Renal cortical epithelial cell (primary cell): ENCODE measurements around the gene IP6K3. TPM values are rescaled to one million over a fixed set of nuclear protein-coding genes. Genes with fewer than 3 reads are reported as not detected.
A peak's percentile ranks its signal among the peaks of the same experiment; 100 is the strongest.

ENCODE experiments used
- DNase-seq: peaks from one replicate; pipeline ENCODE4 v3.0.0-alpha.2; 2011; ENCODE audit warnings: low read depth
- total RNA-seq: library from RNA; depleted of rRNA; stranded (reverse); fragments of >200 nt; gene quantifications from 2 replicates; pipeline ENCODE4 v1.2.3, GENCODE V29; 2014

Gene IP6K3
- total RNA-seq, 1 donor from 2014 or later = 2.9 TPM

- no peak for DNase-seq
These were observed 40.6 kb downstream of the IP6K3 start for GRCh38 chr6:33705955-33706725.

- DNase-seq = no peak
These were observed 41.3 kb downstream of the IP6K3 start for GRCh38 chr6:33705268-33705885.

DNA sequence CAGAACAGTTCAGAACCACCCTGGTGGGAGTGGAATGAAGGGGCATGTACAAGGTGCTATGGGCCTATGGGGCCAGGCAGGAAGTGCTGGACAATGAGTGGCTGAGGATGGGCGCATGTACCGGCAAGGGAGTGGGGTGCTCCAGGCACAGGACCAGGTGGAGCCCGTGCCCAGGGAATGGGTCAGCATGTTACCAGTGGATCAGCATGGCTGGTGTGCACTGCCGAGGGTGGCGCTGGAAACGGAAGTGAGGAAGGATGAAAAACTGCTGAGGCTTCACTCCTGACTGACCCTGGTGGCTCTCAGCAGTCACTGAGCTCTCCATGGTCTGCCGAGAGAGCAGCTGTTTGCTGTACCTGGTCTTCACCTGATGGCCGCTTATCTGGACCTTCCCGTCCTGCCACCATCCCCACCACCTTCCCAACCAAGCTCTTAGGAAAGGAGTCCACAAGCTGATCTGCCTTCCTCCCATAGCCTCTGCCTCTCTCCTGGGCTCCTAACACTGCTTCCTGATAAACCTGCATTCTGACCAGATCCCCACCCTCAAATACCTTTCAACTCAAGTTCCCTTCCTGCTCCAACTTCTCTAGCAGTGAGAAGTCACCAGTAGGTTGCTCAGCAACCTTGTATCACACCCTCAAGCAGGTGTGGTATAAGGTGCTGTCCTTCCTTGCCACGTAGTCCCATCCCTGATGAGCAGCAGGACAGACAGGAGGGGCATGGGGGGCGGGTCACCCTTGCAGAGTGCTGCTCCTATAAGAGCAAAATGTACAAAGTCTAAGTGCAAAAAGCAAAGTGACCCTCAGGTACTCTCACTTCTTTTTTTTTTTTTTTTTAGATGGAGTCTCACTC is 42.3 kb downstream of the IP6K3 start:
- no peak for DNase-seq

GRCh38 chr6:33702345-33702977 is 44.2 kb downstream of the IP6K3 start:
- DNase-seq = peak; percentile 64

DNA sequence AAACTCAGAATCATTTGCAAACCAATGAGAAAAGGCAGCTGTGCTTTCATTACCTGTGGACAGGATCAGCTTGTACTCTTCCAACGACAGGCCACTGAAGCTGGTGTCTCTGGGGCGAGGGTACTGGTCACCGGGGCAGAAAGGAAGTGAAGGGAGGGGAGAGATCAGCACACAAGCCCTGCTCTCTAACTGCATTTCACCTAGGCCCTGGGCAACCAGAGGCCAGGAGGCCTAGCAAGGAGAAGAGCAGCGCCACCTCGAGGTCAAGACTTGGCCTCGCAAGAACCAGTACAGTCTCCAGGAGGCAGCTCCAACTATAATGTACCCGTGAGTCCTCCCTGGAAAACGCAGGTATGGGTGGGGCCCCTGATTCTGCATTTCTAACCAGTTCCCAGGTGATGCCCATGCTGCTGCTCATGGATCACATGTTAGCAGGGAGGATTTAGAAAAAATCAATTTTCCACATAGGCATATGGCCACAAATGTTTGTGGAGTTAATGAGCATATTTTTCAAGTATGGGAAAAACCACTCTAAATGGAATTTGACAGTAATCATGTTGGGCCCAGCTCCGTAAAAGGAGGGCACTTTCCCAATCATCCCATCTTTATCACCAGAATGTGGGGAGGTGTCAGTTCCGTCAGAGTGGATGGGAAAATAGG is 46.2 kb downstream of the IP6K3 start:
- DNase-seq = peak; percentile 63

DNA sequence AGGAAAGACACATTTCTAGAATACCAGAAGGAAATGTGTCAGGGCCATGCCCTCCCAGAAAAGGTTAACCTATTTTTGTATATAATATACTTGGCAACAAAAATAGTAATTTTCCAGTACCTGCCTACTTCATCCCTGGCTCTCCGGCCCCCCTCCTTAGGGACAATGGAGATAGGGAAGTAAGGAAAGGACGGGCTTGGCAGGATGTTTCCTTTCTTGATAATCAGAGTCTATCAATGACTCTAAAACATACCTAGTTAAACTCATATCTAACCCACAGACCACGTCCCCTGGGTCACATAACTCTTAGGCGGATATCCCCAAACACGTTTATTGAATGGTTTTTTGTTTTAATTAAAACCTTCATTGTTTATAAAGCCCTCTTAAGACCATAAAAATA is 47.0 kb downstream of the IP6K3 start:
- no peak for DNase-seq

DNA sequence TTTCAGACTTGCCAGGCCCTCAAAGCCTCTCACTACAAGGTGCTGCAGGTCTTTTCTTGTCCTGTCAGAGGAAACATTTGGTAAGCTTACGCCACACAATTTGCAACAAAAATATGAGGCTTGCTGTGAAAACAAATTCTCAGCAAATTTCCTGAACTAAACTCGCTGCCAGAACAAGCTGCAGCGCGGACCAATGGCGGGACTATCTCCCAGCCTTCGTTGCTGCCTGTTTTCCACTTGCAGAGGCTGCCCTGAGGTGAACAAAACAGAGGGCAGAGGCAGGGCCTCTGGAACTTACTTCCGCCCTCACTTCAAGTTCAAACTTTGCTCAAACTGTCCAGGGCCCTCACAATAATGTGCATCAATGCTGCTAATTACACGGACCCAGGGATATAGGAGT is 47.6 kb downstream of the IP6K3 start:
- no peak for DNase-seq

DNA sequence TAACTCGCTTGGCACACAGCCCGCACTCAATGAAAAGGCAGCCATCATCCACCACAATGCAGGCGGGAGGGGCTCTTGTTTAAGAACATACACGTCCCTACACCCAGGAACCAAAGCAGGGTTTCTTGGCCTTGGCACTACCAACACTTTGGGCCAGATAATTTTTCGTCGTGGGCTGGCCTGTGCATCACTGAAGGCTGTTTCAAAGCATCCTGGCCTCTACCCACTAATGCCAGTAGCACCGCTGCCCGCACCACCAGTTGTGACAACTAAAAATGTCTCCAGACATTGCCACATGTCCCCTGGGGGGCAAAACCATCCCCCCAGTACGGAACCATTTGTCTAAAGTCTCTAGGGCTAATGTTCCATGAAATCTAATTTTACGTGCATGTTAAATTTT is 48.2 kb downstream of the IP6K3 start:
- no peak for DNase-seq

DNA sequence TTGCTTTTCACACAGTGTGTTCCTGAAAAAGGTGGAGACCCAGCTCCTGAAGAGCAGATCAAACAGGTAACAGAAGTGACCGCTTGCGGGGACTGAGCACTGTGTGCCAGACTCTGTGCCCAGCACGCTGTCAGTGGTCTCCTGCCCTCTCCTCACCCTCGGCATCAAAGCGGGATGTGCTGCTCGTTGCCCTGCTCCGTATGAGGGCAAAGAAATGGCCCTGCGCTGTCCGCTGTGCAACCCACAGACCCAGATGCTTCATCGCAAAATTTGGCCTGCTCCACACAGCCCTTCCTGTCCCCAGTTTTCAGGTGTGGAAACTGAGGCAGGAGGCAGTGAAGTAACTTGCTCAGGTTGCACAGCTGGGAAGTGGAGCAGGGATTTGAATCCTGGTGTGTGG is 48.9 kb downstream of the IP6K3 start:
- no peak for DNase-seq

DNA sequence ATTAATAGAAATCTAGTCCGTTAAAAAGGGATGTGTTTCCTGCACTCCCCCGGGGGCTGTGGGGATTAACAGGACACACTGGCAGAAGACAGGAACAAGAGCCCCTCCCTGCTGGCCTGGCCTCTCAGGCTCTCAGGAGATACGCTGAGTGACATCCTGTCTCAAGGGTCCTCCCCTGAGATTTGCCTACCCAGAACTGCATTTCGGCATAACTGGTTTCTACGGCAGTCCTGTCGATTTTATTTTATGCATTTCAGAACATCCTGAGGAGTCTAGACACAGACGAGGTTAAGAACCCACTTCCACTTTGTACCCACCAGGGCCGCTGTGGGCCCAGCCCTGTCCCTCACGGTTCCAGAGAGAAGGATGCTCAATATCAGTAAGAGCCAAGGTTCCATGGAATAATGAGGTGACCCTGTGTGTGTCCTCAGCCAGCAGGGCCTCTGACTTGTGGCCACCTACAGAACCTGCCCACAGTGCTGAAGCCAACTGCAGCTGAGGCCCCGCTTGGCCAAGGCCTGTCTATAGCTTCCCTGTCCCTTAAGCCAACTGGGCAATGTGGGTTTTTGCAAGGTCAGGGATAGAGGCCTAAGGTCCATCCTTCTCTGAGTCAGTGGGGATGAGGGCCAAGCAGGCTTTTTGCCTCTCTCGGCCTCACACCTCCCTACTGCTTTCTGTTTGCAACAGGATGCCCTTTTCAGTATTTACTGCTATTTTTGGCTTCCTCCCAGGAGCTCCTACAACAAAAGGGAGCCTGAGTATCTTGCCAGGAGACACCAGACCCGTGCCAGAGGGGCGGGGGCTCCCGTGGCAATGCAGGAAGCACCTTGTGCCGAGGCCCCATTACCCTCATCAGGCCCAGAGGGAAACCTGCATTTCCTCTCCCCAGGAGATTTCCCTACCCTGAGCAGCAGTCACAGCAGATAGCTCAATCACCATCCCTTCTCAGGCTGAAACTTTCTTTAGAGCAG is 49.9 kb downstream of the IP6K3 start:
- no peak for DNase-seq

DNA sequence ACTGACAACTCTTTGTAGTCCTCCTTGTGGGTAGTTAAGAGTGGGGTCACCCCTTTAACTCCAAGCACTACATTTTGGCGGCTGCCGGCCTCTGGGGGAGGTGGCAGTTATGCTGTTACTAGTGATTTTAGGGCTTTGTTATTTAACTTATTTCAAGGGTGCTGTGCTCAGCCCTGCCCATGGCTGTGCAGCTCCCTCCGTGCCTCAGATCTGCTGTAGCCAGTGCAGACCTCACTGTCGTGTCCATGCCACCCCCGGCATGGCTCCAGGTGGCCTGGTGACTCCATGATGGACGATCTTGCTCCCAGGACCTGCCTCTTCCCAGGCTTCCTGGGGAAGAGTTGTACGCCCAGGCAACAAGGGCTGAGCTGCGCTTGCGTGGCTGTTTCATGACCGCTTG is 50.6 kb downstream of the IP6K3 start:
- DNase-seq = no peak

DNA sequence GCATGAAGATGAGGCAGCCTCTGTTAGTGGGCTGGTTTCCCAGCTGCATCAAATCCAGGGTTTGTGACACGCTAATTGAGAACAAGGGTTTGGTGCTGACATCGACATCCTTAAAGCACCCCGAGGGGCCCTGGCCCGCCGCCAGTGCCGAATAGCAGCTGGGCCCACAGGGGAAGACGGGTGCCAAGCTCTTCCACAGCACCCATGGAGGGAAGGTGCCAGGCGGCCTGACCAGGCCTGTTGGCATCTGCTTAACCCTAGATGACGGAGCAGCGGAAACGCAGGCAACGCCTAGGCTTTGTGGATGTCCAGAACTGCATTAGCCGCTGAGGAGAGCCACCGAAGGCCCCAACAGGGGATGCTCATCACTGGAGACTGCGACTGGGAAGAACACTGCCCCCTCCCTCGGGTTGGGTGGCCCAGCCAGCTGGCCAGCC is 51.2 kb downstream of the IP6K3 start:
- no peak for DNase-seq

- no peak for DNase-seq
These were observed 51.7 kb downstream of the IP6K3 start for GRCh38 chr6:33694977-33695376.

- DNase-seq = no peak
These were observed 52.2 kb downstream of the IP6K3 start for GRCh38 chr6:33694401-33694931.

GRCh38 chr6:33693186-33694105 is 53.3 kb downstream of the IP6K3 start:
- no peak for DNase-seq

DNA sequence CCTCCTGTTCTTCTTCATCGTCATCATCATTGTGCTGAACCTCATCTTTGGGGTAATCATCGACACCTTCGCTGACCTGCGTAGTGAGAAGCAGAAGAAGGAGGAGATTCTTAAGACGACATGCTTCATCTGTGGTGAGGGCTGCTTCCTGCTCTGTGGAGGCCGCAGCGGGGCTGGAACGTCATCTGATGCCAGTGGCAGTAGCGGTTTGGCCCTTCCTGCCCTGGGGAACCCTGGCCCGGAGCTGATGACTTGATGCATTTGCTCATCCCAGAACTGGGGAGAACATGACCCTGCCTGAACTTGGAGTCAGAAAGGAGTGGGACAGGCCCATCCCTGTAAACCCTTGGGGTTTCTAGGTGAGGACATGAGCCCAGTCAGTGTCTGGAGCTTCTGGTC is 53.9 kb downstream of the IP6K3 start:
- DNase-seq = no peak

GRCh38 chr6:33692078-33692759 is 54.5 kb downstream of the IP6K3 start:
- DNase-seq = no peak

DNA sequence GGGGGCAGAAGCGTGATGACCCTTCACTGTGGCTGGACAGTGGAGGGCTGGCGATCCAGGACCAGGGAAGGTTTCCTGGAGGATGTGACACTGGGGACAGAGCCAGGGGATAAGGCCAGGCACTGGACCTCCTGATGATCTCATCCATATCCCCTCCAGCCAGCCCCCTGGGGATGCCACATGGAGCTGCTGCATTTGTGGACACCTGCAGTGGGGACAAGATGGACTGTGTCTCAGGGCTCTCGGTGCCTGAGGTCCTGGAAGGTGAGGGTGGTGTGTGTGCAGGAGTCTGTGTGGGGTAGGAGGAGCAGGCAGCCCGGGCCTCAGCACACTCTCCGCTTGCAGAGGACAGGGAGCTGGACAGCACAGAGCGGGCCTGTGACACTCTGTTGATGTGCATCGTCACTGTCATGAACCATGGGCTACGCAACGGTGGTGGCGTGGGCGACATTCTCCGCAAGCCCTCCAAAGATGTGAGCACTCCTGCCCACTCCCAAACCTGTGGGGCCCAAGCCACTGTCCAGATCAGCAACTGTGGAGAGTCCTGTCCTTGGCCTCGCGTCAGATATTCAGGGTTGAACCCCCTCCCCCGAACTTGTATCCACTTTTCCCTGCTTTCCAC is 55.1 kb downstream of the IP6K3 start:
- DNase-seq = no peak
